Hepatocyte (in vitro differentiated cells): ENCODE data around the gene GAN. TPM values are rescaled to one million over a fixed set of nuclear protein-coding genes. Genes with fewer than 3 reads are reported as not detected.

Experiments used
- DNase-seq: peaks from one replicate; pipeline ENCODE4 v3.0.0-alpha.2; 2016; ENCODE audit warnings: low spot score
- H2AFZ ChIP-seq: fragments of 200-600 bp; sonication (generic); 2 replicates; pipeline ENCODE4 v1.6.0; 2016; ENCODE audit warnings: antibody characterized with exemption, mild to moderate bottlenecking
- H3K27ac ChIP-seq: fragments of 200-600 bp; sonication (generic); 2 replicates; pipeline ENCODE4 v1.5.1; 2016; ENCODE audit warnings: mild to moderate bottlenecking
- H3K27me3 ChIP-seq: fragments of 200-600 bp; sonication (generic); 2 replicates; pipeline ENCODE4 v1.6.1; 2016
- H3K36me3 ChIP-seq: fragments of 200-600 bp; sonication (generic); replicated peaks from 2 replicates; pipeline ENCODE4 v1.5.1; 2016; ENCODE audit warnings: low read depth; ENCODE audit not compliant: insufficient read depth
- H3K4me1 ChIP-seq: fragments of 200-600 bp; sonication (generic); 2 replicates; pipeline ENCODE4 v1.5.1; 2016; ENCODE audit warnings: mild to moderate bottlenecking, moderate library complexity; ENCODE audit not compliant: insufficient read depth
- H3K4me2 ChIP-seq: fragments of 200-600 bp; sonication (generic); 2 replicates; pipeline ENCODE4 v1.6.0; 2016
- H3K4me3 ChIP-seq: fragments of 200-600 bp; sonication (generic); 2 replicates; pipeline ENCODE4 v1.5.1; 2016; ENCODE audit warnings: mild to moderate bottlenecking
- H3K79me2 ChIP-seq: fragments of 200-600 bp; sonication (generic); 2 replicates; pipeline ENCODE4 v1.6.0; 2017; ENCODE audit warnings: mild to moderate bottlenecking
- H3K9me2 ChIP-seq: fragments of 200-600 bp; sonication (generic); replicated peaks from 2 replicates; pipeline ENCODE4 v1.6.0; 2017; ENCODE audit warnings: mild to moderate bottlenecking; ENCODE audit not compliant: insufficient read depth
- H3K9me3 ChIP-seq: fragments of 200-600 bp; sonication (generic); 2 replicates; pipeline ENCODE4 v1.5.1; 2016; ENCODE audit warnings: low read depth, mild to moderate bottlenecking
- H4K20me1 ChIP-seq: fragments of 200-600 bp; sonication (generic); 2 replicates; pipeline ENCODE4 v1.6.0; 2016; ENCODE audit warnings: mild to moderate bottlenecking; ENCODE audit not compliant: insufficient read depth, poor library complexity, severe bottlenecking
- EZH2 ChIP-seq: fragments of 200-600 bp; sonication (generic); IDR thresholded peaks from 2 replicates; pipeline ENCODE4 v1.6.1; 2016; ENCODE audit warnings: antibody characterized with exemption, mild to moderate bottlenecking, borderline replicate concordance
- EZH2phosphoT487 ChIP-seq: fragments of 200-600 bp; sonication (generic); IDR thresholded peaks from one replicate; pipeline ENCODE4 v1.6.1; 2018; ENCODE audit warnings: antibody characterized with exemption, mild to moderate bottlenecking, low read depth, moderate library complexity; ENCODE audit not compliant: unreplicated experiment, severe bottlenecking
- WGBS: methylation state at CpG from one replicate; pipeline ENCODE4 v1.1.6; 2016; ENCODE audit warnings: low lambda C conversion rate; ENCODE audit errors: missing lambda C conversion rate; 5-methylcytosine and 5-hydroxymethylcytosine counted together
- polyA plus RNA-seq: library from polyadenylated mRNA; unstranded; fragments of >200 nt; fragmentation: Nextera tagmentation; extraction: Ambion mirVana; gene quantifications from 2 replicates; pipeline ENCODE4 v1.2.1, GENCODE V29; 2016
- total RNA-seq: library from RNA; depleted of rRNA; stranded (reverse); fragments of >200 nt; gene quantifications from 2 replicates; pipeline ENCODE4 v1.2.3, GENCODE V29; 2014
- TF ChIP-seq, protein P1 (sequence below): fragments of 200-600 bp; sonication (generic); IDR thresholded peaks from 2 replicates; pipeline ENCODE4 v1.5.1; 2016; ENCODE audit warnings: antibody characterized with exemption, mild to moderate bottlenecking; ENCODE audit not compliant: poor library complexity

GAN gene, protein sequence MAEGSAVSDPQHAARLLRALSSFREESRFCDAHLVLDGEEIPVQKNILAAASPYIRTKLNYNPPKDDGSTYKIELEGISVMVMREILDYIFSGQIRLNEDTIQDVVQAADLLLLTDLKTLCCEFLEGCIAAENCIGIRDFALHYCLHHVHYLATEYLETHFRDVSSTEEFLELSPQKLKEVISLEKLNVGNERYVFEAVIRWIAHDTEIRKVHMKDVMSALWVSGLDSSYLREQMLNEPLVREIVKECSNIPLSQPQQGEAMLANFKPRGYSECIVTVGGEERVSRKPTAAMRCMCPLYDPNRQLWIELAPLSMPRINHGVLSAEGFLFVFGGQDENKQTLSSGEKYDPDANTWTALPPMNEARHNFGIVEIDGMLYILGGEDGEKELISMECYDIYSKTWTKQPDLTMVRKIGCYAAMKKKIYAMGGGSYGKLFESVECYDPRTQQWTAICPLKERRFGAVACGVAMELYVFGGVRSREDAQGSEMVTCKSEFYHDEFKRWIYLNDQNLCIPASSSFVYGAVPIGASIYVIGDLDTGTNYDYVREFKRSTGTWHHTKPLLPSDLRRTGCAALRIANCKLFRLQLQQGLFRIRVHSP
- total RNA-seq: 10.9 TPM in 2 replicates
- 2.1 and 3.4 TPM in 2 replicates for polyA plus RNA-seq

DNA sequence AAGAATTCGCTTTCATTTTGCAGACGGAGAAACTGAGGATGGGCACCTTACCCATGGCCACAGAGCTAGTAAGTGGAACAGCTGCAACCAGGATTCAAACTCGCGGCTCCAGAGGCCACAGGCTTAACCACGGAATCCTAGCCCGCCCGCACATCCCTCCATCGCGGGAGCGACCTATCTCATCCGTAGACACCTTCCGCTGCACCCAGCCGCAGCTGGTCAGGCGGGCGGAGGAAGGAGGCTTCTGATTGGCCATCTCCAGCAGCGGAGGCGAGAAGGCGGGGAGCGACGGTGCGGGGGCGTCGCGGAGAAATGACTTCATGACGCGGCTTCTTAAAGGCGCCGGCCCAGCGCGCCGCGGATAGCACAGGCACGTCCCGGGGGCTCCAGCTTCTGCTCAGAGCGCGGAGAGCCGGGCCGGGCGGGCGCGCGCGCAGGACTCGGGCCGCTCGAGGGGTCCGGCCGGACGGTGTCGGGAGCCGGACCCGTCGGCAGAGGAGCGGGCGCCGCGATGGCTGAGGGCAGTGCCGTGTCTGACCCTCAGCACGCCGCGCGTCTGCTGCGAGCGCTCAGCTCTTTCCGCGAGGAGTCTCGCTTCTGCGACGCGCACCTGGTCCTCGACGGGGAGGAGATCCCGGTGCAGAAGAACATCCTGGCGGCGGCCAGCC, at the start of gene GAN:
TSS of gene GAN (plus strand) at position 360 of the 668 bp plus-strand sequence. CDS start at position 512, 152 bp downstream.
- no peaks in the 10 kb centered on the region for H4K20me1 ChIP-seq
- H3K27ac ChIP-seq: peak within 1 kb of the TSS; percentile 94
- 1% methylated on average over 71 of the region's 75 CpGs for WGBS
- no peaks in the 10 kb centered on the region for H3K36me3 ChIP-seq
- H3K4me3 ChIP-seq: peak within 1 kb of the TSS; percentile 95
- peak within 1 kb of the TSS; percentile 67 for H2AFZ ChIP-seq
- H3K9me3 ChIP-seq: no peaks in the 10 kb centered on the region
- H3K4me1 ChIP-seq: peaks cover 12% of the 10 kb centered on the region
- peaks cover 72% of the 10 kb centered on the region for H3K79me2 ChIP-seq
- H3K9me2 ChIP-seq: no peaks in the 10 kb centered on the region
- H3K4me2 ChIP-seq: peak within 1 kb of the TSS; percentile 83
- peak; percentile 98 for DNase-seq
- TF ChIP-seq, protein P1, sequence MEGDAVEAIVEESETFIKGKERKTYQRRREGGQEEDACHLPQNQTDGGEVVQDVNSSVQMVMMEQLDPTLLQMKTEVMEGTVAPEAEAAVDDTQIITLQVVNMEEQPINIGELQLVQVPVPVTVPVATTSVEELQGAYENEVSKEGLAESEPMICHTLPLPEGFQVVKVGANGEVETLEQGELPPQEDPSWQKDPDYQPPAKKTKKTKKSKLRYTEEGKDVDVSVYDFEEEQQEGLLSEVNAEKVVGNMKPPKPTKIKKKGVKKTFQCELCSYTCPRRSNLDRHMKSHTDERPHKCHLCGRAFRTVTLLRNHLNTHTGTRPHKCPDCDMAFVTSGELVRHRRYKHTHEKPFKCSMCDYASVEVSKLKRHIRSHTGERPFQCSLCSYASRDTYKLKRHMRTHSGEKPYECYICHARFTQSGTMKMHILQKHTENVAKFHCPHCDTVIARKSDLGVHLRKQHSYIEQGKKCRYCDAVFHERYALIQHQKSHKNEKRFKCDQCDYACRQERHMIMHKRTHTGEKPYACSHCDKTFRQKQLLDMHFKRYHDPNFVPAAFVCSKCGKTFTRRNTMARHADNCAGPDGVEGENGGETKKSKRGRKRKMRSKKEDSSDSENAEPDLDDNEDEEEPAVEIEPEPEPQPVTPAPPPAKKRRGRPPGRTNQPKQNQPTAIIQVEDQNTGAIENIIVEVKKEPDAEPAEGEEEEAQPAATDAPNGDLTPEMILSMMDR: no peak
- TF ChIP-seq EZH2phosphoT487: no peak
- TF ChIP-seq EZH2: no peak
- H3K27me3 ChIP-seq: no peaks in the 10 kb centered on the region

DNA sequence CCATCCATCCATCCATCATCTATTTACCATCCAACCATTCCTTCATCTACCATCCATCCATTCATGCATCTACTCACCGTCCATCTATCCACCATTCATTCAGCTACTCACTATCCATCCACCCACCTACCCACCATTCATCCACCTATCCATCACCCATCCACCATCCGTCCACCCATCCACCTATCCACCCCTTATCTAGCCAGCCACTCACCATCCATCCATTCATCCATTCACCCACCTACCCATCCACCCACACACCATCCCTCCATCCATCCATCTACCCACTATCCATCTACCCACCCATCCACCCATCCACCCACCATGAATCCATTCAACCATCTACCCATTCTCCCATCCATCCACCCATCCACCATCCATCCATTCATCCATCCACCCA, 49.7 kb upstream of the GAN start:
- Histone ChIP-seq H3K27me3 (no peaks in the 10 kb centered on the region), H3K4me2 (no peak overlapping the region), H3K9me3 (no peaks in the 10 kb centered on the region), H3K9me2 (no peaks in the 10 kb centered on the region), H3K27ac (no peak overlapping the region), H3K4me1 (peaks cover 11% of the 10 kb centered on the region), H2AFZ (no peak overlapping the region), H3K36me3 (no peaks in the 10 kb centered on the region), H3K4me3 (no peak overlapping the region), H4K20me1 (no peaks in the 10 kb centered on the region), H3K79me2 (no peaks in the 10 kb centered on the region)
- WGBS: 100% methylated on average over 2 of the region's 2 CpGs
- DNase-seq: no peak
- no peak for TF ChIP-seq EZH2phosphoT487
- no peak for TF ChIP-seq EZH2
- TF ChIP-seq, protein P1: no peak

DNA sequence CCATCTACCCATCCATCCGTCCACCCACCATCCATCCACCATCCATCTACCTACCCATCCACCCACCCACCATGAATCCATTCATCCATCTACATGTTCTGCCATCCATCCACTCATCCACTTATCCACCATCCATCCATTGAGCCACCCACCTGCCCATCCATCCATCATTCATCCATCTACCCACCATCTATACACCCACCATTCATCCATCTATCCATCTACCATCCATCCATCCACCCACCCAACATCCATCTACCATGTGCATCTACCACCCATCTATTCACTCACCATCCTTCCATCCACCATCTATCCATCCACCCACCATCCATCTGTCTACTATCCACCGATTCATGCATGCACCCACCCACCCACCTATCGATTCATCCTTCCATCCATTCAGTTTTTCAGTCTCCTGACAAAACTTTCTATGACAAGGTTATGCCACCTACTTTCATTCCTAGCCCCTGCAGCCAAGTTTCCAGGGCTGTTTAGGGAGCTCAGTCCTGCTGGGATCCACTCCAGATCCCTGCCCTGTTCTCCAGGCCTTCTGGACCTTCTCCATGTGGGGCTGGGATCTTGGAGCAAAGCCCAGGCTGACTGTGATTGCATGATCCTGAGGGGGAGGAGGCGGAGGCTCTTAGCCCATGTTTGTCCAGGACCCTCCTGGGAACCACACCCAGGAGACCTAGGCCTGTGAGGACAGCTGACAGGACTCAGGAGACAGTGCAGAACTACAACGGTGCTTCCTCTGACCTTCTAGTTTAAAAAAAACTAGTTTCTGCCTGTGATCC, 48.9 kb upstream of the GAN start:
- WGBS: 73% methylated on average over 5 of the region's 5 CpGs
- Histone ChIP-seq H3K9me2 (no peaks in the 10 kb centered on the region), H3K4me3 (no peak overlapping the region), H3K79me2 (no peaks in the 10 kb centered on the region), H3K27me3 (no peaks in the 10 kb centered on the region), H4K20me1 (no peaks in the 10 kb centered on the region), H3K9me3 (no peaks in the 10 kb centered on the region), H2AFZ (no peak overlapping the region), H3K36me3 (no peaks in the 10 kb centered on the region), H3K4me2 (peak overlapping the region; percentile 16), H3K4me1 (peaks cover 11% of the 10 kb centered on the region), H3K27ac (peak overlapping the region; percentile 77)
- TF ChIP-seq EZH2phosphoT487 (no peak), EZH2 (no peak)
- TF ChIP-seq, protein P1: no peak
- DNase-seq: peak; percentile 53
